BE2C (cell line): Measurements from ENCODE around the gene HPCAL1.
A peak's percentile ranks its signal among the peaks of the same experiment; 100 is the strongest.

Experiments
- DNase-seq: peaks from one replicate; pipeline ENCODE4 v3.0.0-alpha.2; 2020
- H3K27me3 ChIP-seq: fragments of 250-450 bp; sonication (Bioruptor Pico); 2 replicates; pipeline ENCODE4 v1.5.1; 2020; ENCODE audit warnings: mild to moderate bottlenecking
- H3K36me3 ChIP-seq: fragments of 250-450 bp; sonication (Bioruptor Pico); 2 replicates; pipeline ENCODE4 v1.5.1; 2020; ENCODE audit warnings: mild to moderate bottlenecking
- H3K4me1 ChIP-seq: fragments of 250-450 bp; sonication (Bioruptor Pico); 2 replicates; pipeline ENCODE4 v1.5.1; 2020
- H3K4me3 ChIP-seq: 2 replicates; pipeline ENCODE4 v1.5.1; 2011; ENCODE audit warnings: low read depth, low read length
- H3K9me3 ChIP-seq: fragments of 250-450 bp; sonication (Bioruptor Pico); 2 replicates; pipeline ENCODE4 v1.5.1; 2020
- TF ChIP-seq, protein P1 (sequence below): IDR thresholded peaks from 2 replicates; pipeline ENCODE4 v1.5.1; 2012; ENCODE audit warnings: mild to moderate bottlenecking, low read depth, low read length

HPCAL1 gene

DNA sequence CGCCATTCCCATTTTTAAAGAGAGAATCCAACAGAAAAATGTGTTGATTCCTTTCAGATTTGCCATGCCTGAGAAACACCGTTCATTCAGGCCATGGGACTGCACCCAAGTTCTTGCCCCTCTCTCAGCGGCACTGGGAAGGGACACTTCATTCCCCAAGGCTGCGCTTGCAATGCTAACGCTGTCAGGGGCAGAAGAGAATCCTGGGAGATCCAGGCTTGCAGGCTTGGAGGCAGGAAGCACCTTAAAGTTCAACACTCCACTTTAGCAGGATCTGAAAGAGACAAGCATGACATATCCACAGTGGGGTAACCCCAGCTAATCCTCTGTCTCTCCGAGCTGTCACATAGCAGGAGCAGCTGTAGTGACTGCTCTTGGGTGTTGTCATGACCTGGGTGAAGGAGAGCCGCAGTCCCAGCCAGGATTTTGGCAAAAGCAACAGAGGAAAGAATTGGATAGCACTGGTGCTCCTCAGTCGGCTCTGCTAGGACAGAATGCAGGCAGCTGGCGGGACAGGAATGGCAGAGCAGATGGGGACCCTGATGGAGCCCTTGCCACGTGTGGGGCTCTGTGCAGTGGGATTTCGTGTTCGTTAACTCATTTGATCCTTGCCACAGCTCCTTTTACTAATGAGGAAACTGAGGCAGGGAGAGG, 167.4 kb downstream of the HPCAL1 start:
- no peaks in the 10 kb centered on the region for H3K36me3 ChIP-seq
- no peak for DNase-seq
- H3K9me3 ChIP-seq: no peaks in the 10 kb centered on the region
- H3K4me3 ChIP-seq: no peak overlapping the region
- H3K4me1 ChIP-seq: no peaks in the 10 kb centered on the region
- TF ChIP-seq, protein P1, sequence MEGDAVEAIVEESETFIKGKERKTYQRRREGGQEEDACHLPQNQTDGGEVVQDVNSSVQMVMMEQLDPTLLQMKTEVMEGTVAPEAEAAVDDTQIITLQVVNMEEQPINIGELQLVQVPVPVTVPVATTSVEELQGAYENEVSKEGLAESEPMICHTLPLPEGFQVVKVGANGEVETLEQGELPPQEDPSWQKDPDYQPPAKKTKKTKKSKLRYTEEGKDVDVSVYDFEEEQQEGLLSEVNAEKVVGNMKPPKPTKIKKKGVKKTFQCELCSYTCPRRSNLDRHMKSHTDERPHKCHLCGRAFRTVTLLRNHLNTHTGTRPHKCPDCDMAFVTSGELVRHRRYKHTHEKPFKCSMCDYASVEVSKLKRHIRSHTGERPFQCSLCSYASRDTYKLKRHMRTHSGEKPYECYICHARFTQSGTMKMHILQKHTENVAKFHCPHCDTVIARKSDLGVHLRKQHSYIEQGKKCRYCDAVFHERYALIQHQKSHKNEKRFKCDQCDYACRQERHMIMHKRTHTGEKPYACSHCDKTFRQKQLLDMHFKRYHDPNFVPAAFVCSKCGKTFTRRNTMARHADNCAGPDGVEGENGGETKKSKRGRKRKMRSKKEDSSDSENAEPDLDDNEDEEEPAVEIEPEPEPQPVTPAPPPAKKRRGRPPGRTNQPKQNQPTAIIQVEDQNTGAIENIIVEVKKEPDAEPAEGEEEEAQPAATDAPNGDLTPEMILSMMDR: no peak
- H3K27me3 ChIP-seq: no peaks in the 10 kb centered on the region

DNA sequence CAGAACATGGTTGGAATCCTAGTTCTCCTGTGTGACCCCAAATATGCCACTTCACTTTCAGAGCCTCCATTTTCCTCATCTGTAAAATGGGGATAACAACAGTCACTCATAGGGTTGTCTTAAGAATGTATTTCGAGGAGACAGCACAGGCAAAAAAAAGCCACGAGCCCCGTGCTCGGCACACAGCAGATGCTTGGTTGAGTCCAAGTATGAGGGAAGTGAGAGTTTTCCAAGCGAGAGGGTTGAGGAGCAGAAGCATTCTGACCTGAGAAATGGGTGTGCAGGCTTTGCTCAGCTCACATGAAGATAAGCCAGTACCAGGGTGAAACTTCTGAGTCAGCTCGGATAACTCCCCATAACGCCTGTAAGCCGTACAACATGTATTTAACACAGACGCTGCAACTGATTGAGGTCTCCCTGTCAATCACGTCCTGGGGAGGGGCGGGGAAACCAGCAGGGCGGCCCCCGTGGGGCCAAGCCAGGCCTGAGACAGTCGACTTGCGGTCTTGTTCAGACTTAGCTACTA, 168.4 kb downstream of the HPCAL1 start:
- Histone ChIP-seq H3K9me3 (no peaks in the 10 kb centered on the region), H3K4me3 (no peak overlapping the region), H3K27me3 (no peaks in the 10 kb centered on the region), H3K4me1 (no peaks in the 10 kb centered on the region), H3K36me3 (no peaks in the 10 kb centered on the region)
- DNase-seq: no peak
- TF ChIP-seq, protein P1: no peak

DNA sequence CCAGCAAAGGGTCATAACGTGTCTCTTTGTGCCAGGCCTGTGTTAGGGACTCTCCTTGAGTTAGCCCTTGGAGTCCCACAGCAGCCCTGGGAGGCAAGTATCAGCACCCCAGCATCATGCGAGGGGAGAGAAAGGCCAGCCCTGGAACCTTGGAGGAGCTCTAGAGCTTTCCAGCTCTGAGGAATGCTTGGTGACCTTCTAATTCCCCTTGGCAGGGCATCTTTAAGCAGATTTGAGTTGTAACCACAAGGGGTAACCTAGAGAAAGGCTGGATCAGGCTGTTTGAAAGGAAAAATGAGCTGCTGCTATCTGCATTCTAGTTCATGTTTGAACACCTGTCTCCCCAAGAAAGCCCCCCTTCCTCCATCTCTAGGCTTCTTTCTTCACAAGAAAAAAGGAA, 169.3 kb downstream of the HPCAL1 start:
- no peak overlapping the region for H3K4me3 ChIP-seq
- H3K9me3 ChIP-seq: no peaks in the 10 kb centered on the region
- no peaks in the 10 kb centered on the region for H3K36me3 ChIP-seq
- TF ChIP-seq, protein P1: peak; percentile 13; the same call in 1 of the 2 replicates
- no peaks in the 10 kb centered on the region for H3K4me1 ChIP-seq
- no peaks in the 10 kb centered on the region for H3K27me3 ChIP-seq
- DNase-seq: no peak

DNA sequence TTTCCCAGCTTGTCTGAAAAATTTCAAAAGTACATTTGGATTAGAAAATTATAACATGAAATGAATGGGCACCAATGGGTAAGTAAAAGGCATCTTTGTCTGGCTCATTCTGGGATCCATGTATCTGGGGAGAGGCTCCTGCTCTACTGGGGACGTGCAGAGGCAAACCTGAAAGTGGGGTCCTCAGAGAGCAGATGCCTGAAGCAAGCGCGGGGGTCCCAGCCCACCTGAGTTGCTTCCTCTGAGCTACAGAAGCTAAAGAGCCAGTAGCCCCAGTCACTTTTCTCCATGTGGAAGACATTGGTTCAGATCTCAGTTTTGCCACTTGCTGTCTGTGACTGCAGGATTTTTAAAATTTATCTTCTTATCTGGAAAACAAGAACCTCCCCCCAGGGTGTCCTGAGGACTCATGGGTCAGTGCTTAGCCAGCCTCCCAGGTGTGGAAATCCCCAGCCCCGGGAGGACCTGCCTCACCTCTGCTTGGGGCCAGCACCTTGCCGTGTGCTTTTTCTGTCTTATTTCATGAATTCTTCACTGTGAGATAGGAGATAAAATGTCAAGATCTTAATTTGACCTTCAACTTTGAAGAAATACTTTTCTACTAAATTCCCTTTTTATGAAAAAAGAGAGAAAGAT, 170.5 kb downstream of the HPCAL1 start:
- Histone ChIP-seq H3K9me3 (no peaks in the 10 kb centered on the region), H3K4me3 (no peak overlapping the region), H3K36me3 (no peaks in the 10 kb centered on the region), H3K27me3 (no peaks in the 10 kb centered on the region), H3K4me1 (no peaks in the 10 kb centered on the region)
- no peak for DNase-seq
- TF ChIP-seq, protein P1: no peak

DNA sequence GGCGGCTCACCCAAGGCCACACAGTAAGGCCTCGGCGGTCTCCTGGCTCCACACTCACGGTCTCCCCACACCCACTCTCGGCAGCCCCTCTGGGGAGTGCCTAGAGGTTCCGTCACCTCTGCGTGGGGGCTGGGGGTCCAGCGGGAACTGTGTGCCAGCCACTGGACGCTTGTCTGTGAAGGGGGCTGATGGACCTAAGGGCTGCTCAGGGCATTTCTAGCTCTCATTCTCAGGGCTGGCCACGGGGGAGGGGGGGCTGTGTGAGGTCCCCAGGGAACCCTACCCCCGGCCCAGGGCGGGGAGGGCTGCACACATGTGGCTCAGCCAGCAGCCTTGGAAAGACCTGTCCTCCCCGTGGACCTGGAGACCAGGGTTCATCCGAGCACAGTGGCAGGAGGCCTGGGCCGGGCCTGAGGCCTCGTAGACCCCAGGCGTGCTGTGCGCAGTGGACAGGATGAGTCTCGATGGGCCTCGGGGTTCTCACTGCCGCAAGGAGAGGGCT, 172.6 kb downstream of the HPCAL1 start:
- no peaks in the 10 kb centered on the region for H3K4me1 ChIP-seq
- H3K27me3 ChIP-seq: no peaks in the 10 kb centered on the region
- TF ChIP-seq, protein P1: no peak
- no peak for DNase-seq
- no peaks in the 10 kb centered on the region for H3K36me3 ChIP-seq
- no peak overlapping the region for H3K4me3 ChIP-seq
- H3K9me3 ChIP-seq: no peaks in the 10 kb centered on the region
